GM19328 (cell line): ENCODE results near the gene ASAP3.

Experiments
- ATAC-seq: cut with Tn5 transposase; IDR thresholded peaks from one replicate; pipeline ENCODE4 v1.9.1; 2021; ENCODE audit warnings: mild to moderate bottlenecking, moderate library complexity; ENCODE audit not compliant: unreplicated experiment

The ASAP3 gene

DNA sequence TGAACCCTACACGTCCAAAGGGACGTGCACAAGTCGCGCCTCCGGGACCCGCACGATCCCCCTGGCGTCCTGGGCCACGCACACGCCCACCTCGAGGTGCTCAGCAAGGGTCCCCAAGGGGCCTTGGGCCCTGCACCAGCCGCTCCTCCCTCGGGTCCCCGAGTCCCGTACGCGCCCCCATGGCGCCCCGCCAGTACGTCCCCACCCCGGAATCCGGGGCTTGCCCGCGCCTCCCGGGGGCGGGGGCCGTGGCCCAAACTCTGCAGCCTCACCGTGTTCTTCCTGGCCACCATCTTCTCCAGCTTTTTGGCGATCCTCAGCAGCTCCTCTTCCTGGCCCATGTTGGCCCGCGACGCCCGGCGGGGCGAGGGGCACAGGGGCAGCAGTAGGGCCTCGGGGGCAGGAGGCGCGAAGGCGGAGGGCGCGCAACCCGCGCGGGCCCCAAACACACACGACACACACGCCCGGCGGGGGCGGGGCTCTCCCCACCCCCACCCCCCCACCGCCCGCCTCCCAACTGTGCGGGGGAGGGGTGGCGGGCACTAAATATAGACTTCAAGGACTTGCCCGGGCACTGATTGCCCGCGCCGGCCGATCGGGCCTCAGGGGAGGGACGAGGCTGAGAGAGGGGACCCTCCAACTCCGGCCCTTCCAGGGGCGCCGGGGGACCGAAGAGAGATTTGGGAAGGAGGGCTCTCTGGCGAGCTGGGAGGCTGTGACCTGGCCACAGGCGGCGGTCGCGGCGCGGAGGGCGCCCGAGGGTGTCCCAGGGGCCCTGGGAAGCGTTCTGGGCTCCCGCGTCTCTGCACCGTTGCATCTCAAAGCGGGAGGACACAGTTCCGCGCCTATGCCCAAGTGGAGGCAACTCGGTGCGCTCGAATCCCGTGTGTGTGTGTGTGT lies 59.4 kb downstream of the ASAP3 start, which contains the start of gene TCEA3:
Gene TCEA3 (minus strand): TSS at position 456 of the 900 bp plus-strand sequence. CDS start 115 bp downstream, at position 341.
- no peak for ATAC-seq

GRCh38 chr1:23423415-23424292 lies 60.3 kb downstream of the ASAP3 start:
- ATAC-seq = no peak

- ATAC-seq = no peak
Measured at GRCh38 chr1:23422941-23423340, 61.0 kb downstream of the ASAP3 start.

- ATAC-seq = no peak
Measured at GRCh38 chr1:23422241-23422877, 61.6 kb downstream of the ASAP3 start.

DNA sequence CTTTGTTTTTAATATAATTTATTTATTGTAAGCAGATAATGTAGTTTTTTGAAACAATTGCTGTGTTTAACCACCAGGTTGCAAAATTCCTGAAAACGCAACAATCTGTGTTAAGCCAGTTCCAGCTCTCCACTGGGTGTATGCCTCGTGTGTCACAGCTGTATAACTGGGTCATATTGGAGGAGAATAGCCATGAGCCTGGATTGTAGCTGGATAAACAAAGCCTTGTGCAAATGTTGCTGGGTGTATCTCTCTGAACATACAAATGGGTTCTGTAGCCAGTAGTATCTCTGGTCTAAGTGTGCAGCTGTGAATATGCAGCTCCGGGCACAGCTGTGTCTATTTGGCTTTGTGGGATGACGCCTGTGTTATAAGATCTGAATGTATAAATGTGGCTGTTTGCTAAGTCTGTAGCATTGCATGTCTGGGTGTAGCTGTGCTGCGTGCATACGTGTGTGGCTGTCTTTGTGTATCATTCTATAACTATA lies 62.2 kb downstream of the ASAP3 start:
- no peak for ATAC-seq

DNA sequence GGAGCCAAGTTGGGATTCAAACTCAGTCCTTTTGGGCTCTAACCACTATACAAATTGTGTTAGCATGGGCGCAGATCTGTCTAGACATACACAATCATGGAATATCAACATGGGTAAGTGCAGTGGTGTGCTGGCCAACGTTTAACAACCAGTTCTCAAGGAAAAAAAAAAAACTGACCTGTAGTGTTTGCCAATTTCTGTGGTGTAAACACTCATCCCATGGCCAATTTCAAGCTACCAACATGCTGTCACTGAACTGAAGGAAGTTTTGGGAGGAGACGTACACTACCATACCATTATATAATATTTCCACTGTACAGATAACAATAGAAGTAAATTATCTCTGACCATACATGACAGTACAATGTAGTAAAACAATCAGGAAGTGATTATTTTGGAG lies 62.6 kb downstream of the ASAP3 start:
- no peak for ATAC-seq

- ATAC-seq = no peak
Measured at GRCh38 chr1:23420778-23421177, 63.2 kb downstream of the ASAP3 start.

GRCh38 chr1:23419180-23419579 lies 64.8 kb downstream of the ASAP3 start:
- no peak for ATAC-seq

GRCh38 chr1:23417570-23417969 lies 66.4 kb downstream of the ASAP3 start:
- ATAC-seq = no peak

- no peak for ATAC-seq
Measured at GRCh38 chr1:23416964-23417363, 67.0 kb downstream of the ASAP3 start.

- ATAC-seq = no peak
Measured at GRCh38 chr1:23408797-23409290, 75.1 kb downstream of the ASAP3 start.

GRCh38 chr1:23407016-23407630 lies 76.9 kb downstream of the ASAP3 start:
- ATAC-seq = no peak

GRCh38 chr1:23405946-23406345 lies 78.0 kb downstream of the ASAP3 start:
- no peak for ATAC-seq

- no peak for ATAC-seq
Measured at GRCh38 chr1:23403735-23404486, 80.1 kb downstream of the ASAP3 start.

GRCh38 chr1:23403355-23403734 lies 80.6 kb downstream of the ASAP3 start:
- no peak for ATAC-seq

DNA sequence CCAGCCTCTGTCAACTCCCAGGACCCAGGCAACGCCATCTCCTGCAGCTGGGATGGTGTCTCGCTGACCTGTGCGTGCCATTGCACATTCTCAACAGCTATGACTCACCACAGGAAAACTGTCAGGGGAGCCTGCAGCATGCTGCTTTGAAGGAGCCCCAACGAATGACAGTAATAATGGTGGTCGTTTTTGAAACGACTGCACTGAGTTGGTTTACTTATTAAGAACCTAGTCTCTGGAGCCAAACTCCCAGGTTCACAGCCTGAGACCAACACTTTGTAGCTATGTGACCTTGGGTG lies 81.0 kb downstream of the ASAP3 start:
- ATAC-seq = no peak

DNA sequence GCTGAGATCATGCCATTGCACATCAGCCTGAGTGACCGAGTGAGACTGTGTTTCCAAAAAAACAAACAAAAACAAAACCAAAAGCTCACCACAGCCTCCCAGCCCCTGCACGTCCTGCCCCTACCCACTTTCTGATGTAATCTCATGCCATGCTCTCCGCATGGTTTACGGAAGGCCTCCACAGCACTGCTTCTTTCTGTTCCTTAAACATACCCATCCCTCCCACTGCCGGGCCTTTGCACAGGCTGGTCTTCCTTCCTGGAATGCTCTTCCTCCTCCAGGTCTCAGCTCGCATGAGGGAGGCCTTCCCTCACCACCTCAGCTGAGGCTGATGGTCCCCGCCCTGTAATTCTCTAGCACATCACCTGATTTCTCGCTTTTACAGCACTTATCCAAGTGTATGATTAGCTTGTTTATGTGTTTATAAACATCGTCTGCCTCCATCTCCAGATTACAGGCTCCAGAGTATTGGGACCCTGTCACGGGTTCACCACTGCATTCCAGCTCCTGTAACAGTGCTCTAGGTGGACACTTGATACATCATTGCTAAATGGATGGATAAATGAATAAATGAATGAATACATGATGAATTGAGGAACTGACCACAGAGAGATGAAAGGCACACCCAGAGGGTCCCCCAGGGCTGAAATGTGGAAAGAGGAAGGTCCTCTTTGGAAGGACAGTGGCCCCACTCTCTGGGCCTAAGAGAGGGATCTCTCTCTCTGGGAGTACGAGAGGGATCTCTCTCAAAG lies 81.5 kb downstream of the ASAP3 start:
- no peak for ATAC-seq

DNA sequence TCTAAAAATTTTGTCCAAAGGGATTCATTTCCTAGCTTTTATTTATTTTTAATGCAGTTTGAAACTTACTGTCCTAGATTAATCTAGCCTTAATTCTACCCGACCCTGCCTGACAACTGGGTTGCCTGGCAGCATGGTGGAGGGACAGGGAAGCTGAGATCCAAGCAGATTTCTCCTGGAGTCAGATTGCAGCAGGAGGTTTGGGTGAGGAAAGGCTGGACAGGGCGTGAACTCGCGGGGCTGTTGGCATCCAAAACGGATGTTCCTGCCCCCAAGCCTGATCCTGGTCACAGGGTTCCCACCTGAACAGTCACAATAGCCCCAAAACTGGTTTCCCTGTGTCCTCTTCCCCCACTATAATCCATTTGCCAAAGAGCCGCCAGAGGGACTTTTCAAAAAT lies 82.7 kb downstream of the ASAP3 start:
- no peak for ATAC-seq
